GM20431 (cell line): ENCODE results near the gene TMEM178B.

Source experiments
- in situ Hi-C: fragments of 300-500 bp; cut with MseI, MboI; formaldehyde crosslinking; loops from one replicate; pipeline ENCODE4 v1.15.0; 2020; ENCODE audit warnings: low sequenced_read_pairs; ENCODE audit not compliant: unreplicated experiment

Gene TMEM178B

GRCh38 chr7:141251180-141251579, 177.3 kb downstream of the TMEM178B start:
- in situ Hi-C loops, result no loop called here

DNA sequence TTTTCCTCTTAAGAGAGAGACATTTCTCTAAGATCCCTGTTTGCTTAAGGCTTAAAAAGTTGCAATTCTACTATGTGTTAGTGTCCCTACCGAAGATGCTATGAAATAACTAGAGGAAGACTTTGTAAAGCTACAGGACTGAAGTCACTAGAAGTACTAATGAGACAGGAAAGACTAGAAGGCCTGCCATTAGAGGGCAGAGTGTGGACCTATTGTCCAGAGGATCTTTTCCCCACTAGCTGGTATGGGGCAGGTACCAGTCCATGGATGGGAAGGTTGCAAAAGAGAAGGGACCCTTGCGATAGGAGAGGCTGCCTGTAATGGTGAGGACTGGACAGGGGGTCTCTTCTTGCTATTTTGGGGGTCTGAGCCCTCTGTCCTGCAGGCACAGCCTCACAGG, 178.1 kb downstream of the TMEM178B start:
- in situ Hi-C loops, result no loop called here

GRCh38 chr7:141257597-141257996, 183.7 kb downstream of the TMEM178B start:
- in situ Hi-C loops, result no loop called here

- in situ Hi-C loops, result no loop called here
Measured at GRCh38 chr7:141258559-141258958, 184.7 kb downstream of the TMEM178B start.

GRCh38 chr7:141262101-141263090, 188.5 kb downstream of the TMEM178B start:
- in situ Hi-C loops, result no loop called here

DNA sequence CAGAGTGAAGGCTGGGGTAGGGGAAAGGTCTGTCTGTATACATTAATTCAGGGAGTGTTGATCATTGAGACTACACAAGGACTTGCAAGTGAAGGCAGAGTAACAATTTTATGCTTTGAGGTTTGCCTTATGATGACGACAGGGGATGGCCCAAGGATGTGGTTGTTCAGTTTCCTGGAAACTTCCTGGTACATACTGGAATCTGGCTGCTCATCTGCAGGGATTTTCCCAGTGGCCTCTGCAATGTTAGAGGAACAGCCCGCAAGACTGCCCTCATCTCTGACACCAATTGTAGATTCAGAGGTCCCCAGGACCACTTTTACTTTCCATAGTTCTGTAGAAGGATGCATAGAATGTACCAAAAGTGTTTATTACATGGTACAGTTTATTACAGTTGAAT, 189.6 kb downstream of the TMEM178B start:
- in situ Hi-C loops, result no loop called here

- in situ Hi-C loops, result no loop called here
Measured at GRCh38 chr7:141263983-141264382, 190.1 kb downstream of the TMEM178B start.

DNA sequence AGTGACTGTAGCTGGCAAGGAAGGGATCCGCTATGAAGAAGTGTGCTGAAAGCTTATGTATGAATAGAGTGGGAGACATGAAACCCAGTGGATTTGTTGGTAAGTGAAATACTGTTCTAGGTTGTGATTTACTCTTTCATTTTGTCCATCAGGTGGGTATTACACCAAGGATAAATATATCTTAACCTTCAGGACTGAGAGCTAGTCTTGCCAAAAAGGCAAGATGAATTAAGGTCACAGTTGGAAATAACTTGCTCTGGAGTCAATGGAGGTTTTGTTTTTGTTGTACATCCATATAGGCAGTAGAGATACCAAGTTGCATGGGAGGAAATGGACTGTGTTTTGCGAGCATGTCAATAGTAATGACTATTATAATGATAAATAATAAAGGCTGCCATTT, 190.6 kb downstream of the TMEM178B start:
- in situ Hi-C loops, result no loop called here

GRCh38 chr7:141265668-141266067, 191.8 kb downstream of the TMEM178B start:
- in situ Hi-C loops, result no loop called here

DNA sequence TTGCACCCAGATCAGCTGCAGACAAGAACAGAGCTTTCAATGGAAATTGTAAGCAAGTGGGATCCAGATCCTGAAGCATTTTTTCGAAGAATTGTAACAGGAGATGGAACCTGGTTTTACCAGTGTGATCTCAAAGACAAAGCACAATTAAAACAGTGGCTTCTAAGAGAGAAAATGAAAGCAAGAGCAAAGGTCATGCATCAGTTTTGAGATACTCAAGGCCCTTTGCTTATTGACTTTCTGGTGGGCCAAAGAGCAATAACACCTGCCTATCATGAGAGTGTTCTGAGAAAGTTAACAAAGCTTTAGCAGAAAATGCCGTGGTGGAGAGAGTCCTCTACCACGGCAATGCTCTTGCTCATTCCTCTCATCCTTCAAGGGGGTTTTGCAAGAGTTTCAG, 194.8 kb downstream of the TMEM178B start:
- in situ Hi-C loops, result no loop called here

GRCh38 chr7:141271451-141271850, 197.6 kb downstream of the TMEM178B start:
- in situ Hi-C loops, result no loop called here

DNA sequence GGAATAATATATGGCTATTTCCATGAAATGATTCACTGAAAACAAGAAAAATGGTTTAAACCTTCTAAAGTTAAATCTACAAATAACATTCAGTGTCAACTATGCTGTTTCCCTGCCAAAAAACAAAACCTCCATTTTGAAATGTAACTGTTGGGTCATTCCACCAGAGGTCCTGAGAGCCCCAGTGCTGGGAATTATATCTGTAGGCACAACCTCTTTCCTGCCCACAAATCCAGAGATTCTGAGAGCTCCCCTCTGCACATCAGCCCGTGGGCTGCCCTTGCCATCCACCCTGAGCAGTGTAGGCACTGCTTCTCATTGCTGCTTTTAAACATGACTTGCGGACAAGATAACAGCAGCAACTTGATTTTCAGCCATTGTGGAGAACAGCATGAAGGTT, 198.6 kb downstream of the TMEM178B start:
- in situ Hi-C loops, result no loop called here

DNA sequence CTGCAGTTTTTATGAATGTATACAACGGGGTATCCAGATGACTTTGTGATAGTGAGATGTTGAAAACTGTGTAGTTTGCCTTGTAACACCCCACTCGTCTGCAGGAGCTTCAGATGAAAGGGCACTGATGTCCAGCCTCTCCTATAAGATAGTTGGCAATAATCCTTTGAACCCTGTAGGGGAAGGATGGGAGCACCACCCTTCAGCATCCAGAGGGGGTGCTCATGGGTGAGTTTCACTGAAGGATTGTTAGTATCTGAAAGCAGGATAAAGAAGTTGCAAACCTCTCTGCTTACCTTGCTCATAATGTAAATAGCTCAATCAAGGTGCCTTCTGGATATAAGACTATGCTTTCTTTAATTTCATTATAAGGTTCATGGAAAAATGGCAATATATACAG, 201.5 kb downstream of the TMEM178B start:
- in situ Hi-C loops, result no loop called here

- in situ Hi-C loops, result no loop called here
Measured at GRCh38 chr7:141276031-141276430, 202.2 kb downstream of the TMEM178B start.

- in situ Hi-C loops, result no loop called here
Measured at GRCh38 chr7:141280100-141280499, 206.2 kb downstream of the TMEM178B start.

DNA sequence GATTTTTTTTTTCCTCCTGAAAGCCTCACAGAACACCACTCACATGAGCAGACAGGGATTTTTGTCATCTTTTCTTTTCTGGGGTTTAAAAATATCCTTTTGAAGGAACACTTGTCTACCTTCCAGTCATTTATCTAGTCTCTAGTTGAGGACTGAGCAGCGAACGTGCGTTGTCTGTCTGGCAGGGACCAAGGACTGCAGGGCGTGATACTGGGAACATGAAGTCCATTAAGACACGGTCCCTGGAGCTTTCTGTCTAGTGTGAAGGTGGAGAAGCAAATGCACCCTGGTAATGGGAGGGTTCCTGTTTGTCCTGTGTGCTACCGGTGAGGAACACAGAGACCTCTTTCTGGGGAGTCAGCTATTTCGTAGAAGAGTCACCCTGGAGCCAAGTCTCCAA, 207.4 kb downstream of the TMEM178B start:
- in situ Hi-C loops, result no loop called here

- in situ Hi-C loops, result no loop called here
Measured at GRCh38 chr7:141286522-141286921, 212.7 kb downstream of the TMEM178B start.

DNA sequence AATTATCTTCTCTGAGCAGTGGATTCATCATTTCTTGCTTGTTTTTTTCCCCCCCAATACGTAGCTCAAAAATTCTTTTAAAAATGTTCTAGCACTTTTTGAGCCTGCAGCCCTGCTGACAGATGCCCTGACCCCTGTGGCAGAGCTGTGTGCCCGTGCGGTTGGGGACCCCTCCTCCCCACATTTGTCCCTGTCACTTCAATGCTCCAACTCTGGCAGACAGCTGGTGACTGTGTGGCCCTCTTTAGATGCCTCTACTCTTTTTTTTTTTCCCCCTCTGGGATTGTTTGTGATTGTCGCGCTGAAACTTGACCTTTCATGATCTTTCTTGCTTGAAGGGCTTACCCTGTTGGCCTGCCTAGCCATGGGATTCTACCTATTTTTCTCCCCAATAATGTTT, 214.1 kb downstream of the TMEM178B start:
- in situ Hi-C loops, result no loop called here

DNA sequence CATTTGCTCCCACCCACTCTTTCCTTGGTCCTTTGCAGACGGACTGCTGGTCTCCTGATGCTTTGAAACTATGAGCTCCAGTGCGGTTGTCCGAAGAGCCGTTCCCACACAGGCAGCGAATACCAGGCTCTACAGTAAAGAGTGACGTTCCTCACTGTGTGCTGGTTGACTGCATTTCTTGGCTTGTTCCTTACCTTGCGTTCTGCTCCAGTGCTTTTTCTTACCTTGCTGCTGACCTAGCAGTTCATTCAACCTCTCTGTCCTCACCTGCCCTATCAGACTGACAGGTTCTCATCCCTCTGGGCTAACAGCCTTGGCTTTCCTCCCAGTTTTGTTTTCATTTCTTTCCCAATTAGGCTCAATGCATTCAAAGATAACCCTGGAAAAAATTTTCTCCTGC, 214.8 kb downstream of the TMEM178B start:
- in situ Hi-C loops, result no loop called here

DNA sequence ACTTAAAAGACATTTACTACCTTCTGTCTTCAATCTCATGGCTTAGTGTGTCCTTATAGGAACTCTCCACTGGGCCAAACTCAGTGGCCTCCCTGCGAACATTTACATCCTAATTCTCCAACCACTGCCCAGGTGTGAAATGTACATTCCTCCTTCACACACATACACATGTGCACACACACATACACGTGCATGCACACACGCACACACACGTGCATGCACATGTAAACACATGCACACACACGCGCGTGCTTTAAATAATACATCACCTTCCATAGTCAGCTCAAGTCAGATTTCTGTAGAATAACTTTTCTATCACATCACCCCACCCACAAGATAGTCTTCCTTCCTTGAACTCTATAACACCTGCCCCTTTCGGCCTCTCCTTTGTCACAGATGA, 216.5 kb downstream of the TMEM178B start:
- in situ Hi-C loops, result no loop called here

DNA sequence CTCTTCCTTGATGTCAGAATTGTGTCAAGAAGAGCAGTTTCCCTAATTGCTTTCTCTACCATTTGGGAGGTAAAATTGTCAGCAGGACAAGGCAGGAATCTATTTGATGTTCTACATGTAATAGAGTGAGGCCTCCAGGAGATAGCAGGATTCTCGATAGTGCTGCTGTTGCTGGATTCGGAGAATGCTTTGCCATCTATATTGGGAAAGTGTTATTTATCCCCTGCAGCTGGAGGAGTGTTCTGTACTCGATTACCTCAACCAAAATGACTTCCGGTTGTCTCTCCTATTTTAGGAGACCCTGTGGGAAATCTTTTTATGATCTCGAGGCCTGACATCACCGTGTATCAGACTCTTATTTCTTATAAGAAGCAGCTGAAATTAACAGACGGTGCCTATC, 217.1 kb downstream of the TMEM178B start:
- in situ Hi-C loops, result no loop called here

DNA sequence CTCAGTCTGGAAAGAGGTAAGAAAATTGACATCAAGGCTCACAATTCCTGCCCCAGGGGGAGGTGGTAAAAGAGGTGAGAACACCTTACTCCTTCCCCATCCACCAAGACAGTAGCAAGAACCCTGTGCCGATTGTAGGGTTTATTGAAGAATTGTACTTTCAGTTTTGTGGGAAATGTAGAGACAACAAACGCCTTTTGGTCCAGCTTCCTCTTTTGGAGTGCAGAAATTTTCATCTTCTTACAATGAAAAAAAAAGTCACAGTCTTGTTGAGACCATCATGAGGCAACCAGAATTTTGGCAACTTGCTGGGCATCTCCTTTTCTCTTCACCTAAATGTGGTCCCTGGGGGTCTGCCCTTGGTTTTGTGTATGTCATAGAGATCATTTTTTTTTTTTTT, 217.7 kb downstream of the TMEM178B start:
- in situ Hi-C loops, result no loop called here
